Nucleus accumbens (tissue), 56 donors: Measurements from ENCODE around the gene RICTOR.

Experiments
- DNase-seq, 56 donors: peaks; one replicate each; lab custom pipeline; 2025; lab: John Stamatoyannopoulos, UW

The RICTOR gene

DNA sequence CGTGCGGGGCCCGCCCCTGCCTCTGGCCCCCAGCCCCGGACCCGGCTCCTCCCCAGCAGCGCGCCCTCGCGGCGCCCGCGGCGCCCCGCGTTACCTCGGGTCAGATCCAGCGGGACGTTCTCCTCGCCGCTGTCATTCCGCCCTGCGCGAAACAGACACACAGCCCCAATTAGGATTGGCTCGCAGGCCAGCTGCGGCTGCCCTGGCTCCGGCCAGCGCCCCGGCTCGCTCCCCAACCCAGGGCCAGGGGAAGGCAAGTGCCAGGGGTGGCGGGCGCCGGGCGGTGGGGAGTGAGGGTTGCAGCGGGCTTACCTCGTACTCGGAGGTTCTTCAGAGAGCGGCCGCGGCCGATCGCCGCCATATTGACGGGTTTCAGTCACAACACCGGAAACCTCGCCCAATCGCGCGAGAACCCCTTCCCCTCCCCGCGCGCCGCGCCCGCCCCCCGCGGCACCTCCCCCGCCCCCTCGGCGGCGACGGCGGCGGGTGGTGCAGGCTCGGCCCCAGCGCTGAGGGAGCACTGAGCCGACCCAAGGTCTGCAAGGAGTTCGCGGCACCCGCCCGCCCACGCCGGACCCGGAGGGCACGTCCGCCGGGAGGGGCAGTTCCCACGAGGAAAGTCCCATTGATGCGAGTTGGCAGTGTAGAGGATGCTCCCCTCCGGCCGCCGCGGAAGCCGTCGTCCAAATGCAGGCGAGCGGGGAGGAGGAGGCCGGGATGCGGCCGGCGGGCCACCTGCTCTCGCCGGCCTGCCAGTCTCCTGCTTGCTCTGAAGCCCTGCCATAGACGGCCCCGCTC is at the start of gene RICTOR:
TSS of gene RICTOR (minus strand) at position 383 of the 798 bp plus-strand sequence. CDS start at position 361, 22 bp downstream.
- DNase-seq: peak; percentile 56 to 96 (median 90)

DNA sequence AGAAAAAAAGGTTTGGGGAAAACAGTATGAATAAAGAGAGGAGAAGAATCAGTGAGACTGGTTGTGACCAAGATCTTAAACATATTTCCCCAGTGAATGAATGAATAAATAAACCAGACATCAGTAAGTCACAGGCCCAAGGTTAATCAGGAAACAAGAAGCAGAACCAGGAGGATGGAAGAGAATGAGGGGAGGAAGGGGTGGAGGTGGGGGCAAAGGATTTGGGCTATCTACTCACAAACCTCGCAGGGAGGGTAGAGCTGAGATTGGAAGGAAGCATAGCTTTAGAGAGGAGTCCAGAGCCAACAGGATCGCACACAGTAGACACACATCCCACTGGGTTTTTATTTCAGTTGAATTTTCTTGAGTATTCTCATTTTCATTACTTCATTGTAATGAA is 47.7 kb upstream of the RICTOR start:
- no peak for DNase-seq

GRCh38 chr5:39121315-39121714 is 47.1 kb upstream of the RICTOR start:
- DNase-seq: no peak

GRCh38 chr5:39120052-39120420 is 45.8 kb upstream of the RICTOR start:
- DNase-seq: no peak

DNA sequence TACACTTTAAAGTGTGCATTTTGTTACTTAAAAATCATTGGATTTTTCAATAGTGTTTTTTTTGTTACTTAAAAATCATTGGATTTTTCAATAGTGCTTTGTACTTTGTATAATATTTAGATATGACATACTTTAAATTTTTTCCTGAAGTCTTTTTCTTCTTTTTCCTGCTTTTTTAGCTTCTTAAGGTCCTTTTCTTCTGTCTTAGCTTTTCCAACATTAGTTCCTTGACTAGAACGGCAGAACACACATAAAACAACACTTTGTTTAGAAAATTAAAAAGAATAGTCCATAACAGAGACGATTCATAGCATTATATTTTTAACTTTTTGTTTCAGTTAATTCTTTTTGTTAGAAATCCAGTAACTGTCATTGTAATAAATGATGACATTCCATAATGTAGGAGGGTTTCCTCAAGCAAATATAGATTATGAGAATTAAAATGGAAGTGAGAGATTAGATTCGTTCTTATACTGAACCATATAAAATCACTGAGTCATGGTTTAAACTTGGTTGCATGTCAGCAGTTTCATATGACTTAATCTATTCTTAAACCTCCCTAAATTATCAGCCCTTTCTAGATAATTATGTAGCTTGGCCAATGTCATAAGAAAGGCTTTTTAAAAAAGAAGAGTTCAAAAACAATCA is 45.3 kb upstream of the RICTOR start:
- DNase-seq: no peak

DNA sequence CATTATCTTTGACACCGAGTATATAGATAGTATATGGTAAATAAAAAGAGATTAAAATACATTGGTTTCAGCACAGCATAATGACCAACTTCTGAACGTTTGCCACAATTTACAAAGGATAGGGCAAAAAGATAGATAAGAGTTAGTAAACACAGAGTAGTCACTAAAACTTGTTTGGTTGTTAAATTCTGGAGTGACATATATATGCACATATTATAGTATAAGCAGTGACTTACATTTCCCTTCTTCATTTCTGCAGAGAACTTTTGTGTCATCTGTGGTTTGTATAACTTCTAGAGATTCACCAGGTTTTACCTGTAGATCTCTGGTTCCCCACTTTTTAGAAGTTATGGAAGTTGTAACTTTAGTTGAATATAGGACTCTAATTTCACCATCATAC is 44.4 kb upstream of the RICTOR start:
- DNase-seq: no peak

GRCh38 chr5:39117401-39117800 is 43.2 kb upstream of the RICTOR start:
- no peak for DNase-seq

GRCh38 chr5:39116344-39117170 is 42.4 kb upstream of the RICTOR start:
- DNase-seq: no peak

- no peak for DNase-seq
These were observed 41.6 kb upstream of the RICTOR start for GRCh38 chr5:39115644-39116343.

DNA sequence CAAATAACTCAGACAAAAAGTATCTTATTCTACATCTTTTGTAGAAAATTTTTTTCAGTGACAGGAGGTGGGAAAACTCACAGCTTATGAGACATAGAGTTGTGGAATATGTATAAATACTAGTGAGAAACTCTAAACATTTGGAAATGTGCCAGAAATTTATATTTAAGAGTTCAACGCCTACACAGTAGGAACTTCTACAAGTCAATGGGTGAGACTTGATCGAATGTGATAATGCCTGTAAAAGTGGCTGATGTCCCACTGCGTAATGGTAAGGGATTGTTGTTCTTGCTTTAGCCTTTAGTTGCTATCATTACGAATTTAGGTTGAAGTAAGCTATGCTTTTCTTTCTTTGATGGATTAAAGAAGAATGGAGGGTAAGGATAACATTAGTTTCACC is 40.0 kb upstream of the RICTOR start:
- DNase-seq: no peak

DNA sequence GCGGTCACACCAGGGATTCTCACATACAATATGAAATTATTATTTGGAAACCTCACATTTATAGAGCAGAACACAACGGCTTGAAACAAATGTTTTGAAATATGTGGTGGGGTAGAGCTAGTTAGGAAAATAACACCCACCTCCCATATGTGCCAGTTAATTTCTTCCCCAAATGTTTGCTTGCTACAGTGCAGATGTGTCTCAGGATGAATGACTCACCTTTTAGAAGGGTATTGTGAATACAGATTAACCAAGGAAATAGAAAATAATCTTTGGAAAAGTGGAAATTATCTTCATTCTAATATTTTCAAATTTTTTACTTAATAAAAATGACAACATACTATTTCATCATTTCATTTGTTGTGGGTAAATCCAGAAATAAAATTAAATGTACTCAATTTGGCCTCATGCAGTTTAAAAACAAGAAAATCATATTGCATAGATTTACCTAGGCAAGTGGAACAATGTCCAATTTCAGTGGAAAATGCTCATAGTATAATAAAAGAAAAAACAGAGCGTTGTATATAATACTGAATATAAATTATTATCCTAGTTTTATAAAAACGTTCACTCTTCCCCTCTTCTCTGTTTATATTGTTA is 39.3 kb upstream of the RICTOR start:
- DNase-seq: no peak

GRCh38 chr5:39109606-39110005 is 35.4 kb upstream of the RICTOR start:
- DNase-seq: peak in 7 of 56 donors; percentile 3 to 16 (median 10)

DNA sequence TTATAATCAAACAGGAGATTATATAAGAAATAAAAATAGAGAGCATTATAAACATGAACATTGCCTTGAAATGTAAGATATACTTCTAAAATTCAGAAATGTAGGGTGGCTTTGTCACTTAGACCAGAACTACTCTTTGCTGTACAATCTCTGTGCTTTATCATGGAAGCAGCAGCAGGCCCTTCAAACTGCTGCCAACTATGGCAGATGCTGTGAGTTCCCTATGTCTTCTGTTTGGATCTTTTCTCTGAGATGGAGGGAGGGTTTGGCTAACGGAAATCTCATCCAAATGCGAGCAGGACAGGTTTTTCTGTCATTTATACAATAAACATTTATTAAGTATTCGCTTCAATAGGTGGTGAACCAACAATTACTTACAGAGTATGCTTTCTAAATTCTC is 34.8 kb upstream of the RICTOR start:
- peak in 3 of 56 donors; percentile 4 to 11 (median 6) for DNase-seq

DNA sequence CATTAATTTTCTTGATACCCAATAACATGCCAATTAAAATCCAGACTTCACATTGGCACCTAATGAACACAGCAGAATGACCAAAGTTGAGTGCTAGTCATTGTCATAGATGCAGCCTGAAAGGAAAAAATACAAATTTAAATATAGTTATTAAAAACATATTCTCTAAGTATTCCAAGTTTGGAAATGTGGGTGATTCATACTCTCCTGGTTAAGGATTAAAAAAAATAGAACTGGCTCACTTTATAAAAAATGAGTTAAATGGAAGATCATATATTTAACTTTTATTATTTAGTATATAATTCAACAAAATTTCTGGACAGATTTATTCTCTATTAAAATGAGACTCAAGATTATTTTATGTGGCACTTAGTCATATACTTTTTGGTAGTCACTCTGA is 33.2 kb upstream of the RICTOR start:
- no peak for DNase-seq

DNA sequence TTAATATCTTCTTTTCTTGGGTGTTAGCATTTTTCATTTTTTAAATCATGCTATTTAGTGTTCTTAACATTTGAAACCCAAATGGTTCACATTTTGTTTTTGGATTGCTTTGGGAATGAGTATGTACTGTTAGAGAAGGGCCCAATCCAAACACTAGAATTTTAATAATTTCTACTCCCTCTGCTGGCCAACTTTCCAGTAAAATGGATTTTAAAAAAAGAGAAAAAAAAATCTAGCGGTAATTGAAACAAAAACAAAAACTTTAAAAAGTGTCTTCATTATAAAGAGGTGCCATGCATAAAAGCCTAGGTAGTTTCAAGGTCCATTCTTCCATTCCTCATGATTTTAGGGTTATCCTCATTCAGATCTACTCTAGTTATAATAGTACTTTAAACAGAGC is 32.1 kb upstream of the RICTOR start:
- DNase-seq: no peak

DNA sequence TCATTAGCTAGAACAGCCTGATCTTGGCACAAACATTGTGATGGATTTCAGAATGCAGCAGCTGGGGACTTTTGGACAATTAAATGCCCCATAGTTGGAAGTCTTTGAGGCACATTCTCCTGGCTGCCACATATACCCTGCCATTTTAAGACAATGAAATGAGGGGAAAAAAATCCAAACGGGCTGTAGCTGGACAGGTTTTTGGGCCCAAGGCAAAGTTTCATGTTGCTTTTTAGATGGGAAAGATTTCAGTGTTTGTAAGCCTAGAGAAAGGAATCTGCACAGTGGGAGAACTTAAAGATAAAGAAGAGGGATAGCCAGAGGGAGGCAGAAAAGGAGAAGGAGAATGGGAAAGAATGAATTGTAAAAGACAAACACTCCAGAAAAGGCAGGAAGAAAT is 30.0 kb upstream of the RICTOR start:
- no peak for DNase-seq

DNA sequence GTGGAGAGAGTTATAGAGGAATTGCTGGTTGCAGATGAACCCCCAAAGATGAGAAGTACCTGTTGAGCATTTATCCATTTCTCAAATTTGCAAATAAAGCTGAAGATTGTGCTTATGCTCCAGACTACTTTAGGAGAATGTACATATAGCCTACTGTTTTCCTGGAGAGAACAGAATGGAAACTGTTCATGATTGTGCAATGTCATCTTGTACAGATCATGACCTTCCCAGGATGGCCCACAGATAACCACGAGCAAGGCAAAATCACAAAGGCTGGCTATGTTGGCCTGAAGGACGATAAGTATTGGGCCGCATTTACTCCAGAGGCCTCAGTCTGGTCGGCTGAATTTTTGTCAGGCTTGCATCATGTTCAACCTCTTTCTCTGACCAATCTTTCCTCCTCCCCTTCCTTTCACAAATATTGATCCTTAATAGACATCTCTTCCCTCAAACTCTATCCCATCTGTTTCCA is 28.5 kb upstream of the RICTOR start:
- no peak for DNase-seq

GRCh38 chr5:39100851-39101396 is 26.7 kb upstream of the RICTOR start:
- no peak for DNase-seq

DNA sequence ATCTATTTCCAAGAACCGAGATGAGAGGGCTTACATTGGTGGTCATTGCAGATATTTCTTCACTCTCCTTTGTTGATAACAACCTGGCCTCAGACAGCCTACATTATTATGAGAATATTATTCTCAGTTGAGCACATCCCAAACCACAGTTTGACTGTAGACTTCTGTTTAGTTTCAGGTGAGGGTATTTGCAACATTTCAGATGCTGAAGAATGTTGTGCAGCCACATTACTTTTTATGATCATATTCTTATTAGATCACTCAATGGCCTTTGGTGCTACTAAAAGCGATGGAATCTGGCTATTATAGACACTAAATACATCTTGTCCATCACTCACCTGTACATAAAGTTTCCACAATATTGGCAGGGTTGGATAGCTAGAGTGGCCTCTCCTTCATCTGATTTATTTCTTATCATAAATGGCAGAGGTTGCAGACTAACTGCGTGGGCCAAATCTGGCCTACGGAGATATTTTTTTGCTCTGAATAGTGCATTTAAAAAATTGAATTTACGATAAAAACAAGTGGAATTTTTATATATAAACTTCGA is 26.2 kb upstream of the RICTOR start:
- DNase-seq: no peak

- no peak for DNase-seq
These were observed 25.6 kb upstream of the RICTOR start for GRCh38 chr5:39099831-39100230.
